ENCODE measurements around the gene PXK. TPM values are rescaled to one million over a fixed set of nuclear protein-coding genes. Genes with fewer than 3 reads are reported as not detected.

The PXK gene
- total RNA-seq, 1 experiment from 2014 or later, result 14.8 TPM

DNA sequence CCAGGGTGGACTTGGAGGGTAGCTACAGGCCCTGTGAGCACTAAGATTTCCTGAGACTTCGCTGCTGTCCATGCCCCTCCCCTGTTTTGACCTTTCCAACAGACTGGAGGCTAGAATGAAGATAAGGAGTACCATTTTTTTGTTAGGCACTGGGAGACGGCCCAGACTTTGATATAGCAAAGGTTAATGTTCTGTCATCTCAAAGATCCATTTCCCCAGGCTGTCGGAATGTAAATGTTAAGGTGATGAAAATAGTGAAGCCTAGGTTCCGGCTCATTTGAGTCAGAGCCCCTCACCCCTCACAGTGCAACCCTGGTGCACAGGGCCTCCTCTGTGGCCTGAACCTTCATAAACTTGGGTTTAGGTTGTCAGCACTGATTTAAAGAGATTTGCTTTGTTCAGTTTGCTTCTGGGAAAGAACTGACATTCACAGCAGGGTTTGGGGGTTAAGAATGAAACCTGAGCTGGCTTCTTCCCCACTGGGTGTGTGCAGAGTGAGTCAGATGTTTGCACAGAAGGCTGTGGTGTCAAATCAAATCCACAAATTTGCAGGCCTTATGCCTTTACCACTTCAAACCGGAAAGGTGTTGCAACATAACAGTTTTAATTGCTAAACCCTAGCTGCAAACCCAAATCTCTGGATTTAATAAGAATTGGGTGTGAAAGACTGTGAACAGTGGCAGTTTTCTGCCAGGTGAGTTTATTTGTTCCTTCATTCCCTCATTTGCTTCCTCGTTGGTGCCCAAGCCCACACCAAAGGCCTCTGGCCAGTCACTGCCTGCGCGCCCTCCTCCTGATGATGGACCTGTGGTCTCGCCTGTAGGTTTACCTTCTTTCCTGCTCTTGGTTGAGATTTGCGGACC is 138.6 kb downstream of the PXK start:
- DNase-seq (ENCODE audit: low read depth), result peak; percentile 82
- in situ Hi-C loops (cut with HindIII; ENCODE audit: low pct_unique_long_range_greater_than_20kb, low sequenced_read_pairs), result no loop called here

DNA sequence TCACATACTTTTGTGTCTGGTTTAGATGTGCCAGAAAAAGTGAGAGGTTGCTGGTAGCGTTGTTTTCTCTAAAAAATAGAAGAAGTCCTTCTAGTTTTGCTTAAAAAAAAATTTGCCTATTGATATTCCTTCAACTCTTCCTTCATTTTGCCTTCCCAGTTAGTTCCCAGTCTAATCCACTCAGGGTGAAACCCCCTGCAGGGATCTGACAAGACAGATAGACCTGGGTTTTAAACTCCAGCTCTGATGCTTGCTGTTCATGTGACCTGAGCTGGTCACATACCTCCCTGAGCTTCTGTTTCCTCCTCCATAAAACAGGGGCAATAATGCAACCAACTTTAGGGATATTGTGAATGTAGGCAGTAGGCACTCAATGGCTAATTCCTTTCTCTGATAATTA is 140.6 kb downstream of the PXK start:
- no peak for DNase-seq (ENCODE audit: low read depth)
- in situ Hi-C loops (cut with HindIII; ENCODE audit: low pct_unique_long_range_greater_than_20kb, low sequenced_read_pairs), result no loop called here

DNA sequence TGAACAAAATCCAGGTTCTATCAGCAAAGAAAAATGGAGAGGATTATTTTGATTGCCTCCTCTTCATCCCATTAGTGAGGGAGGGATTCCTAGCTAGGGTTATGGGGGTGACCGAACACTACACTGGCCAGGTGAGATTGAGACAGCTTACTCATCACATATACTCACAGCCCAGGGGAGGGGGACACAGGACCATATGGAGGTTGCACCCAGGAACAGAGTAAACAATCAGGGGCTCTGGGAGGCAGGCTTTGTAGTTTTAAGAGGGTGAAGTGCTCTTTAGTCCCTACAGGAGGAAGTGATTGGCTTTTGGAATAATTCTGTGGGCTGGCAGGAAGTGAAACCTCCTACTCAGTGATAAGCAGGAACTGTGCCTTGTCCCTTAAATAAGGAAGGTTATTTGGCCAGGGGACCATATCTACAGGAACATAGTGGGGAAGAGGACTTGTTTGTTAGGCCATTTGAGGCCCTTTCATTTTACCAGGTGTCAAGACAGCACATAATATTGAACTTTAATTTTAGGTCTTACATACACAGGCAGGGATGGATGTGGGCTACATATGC is 141.7 kb downstream of the PXK start:
- in situ Hi-C loops (cut with HindIII; ENCODE audit: low pct_unique_long_range_greater_than_20kb, low sequenced_read_pairs), result no loop called here
- no peak for DNase-seq (ENCODE audit: low read depth)

DNA sequence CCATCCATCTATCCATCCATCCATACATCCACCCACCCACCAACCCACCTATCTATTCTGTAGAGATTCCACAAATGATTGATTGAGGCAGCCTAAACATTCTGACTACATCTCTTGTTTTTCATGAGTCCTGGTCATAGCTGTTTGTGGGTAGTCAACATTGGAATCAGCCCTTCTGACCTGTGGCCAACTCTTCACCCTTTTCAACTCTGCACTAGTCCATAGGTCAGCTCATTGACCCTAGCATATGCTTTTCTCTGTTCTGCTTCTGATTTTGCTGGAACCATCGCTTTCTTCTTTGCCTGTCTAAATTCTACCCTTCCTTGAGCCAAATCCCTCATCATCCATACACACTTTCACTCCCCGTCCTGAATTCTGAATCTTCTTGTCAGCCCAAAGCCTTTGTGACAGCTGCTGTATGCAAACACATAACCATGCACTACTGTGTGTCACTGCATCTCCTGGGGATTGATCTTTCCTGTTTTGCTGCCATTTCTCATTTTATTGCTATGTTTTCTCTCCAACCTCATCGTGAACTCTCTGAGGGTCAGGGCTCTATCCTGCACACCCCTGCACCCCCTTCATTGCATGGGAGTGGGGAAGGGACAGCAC is 142.4 kb downstream of the PXK start:
- DNase-seq (ENCODE audit: low read depth), result no peak
- in situ Hi-C loops (cut with HindIII; ENCODE audit: low pct_unique_long_range_greater_than_20kb, low sequenced_read_pairs), result no loop called here

Other genes with a start within 250 kb of the PXK start
- gene DNASE1L3, start 121.9 kb upstream of the PXK start, total RNA-seq (2014; rRNA removed; shearing (Covaris generic); ENCODE audit: low replicate concordance), result not detected in 2 replicates
- 8.9 and 11.4 TPM in 2 replicates for gene ABHD6, start 95.1 kb upstream of the PXK start, total RNA-seq (2014; rRNA removed; shearing (Covaris generic); ENCODE audit: low replicate concordance)
- 5.2 and 7.7 TPM in 2 replicates for gene RPP14, start 26.6 kb upstream of the PXK start, total RNA-seq (2014; rRNA removed; shearing (Covaris generic); ENCODE audit: low replicate concordance)
- 7.9 and 8.7 TPM in 2 replicates for gene HTD2, start 26.4 kb upstream of the PXK start, total RNA-seq (2014; rRNA removed; shearing (Covaris generic); ENCODE audit: low replicate concordance)
- 54.8 and 86.1 TPM in 2 replicates for gene PDHB, start 100.9 kb downstream of the PXK start, total RNA-seq (2014; rRNA removed; shearing (Covaris generic); ENCODE audit: low replicate concordance)
- 2.7 and 3.5 TPM in 2 replicates for gene KCTD6, start 159.2 kb downstream of the PXK start, total RNA-seq (2014; rRNA removed; shearing (Covaris generic); ENCODE audit: low replicate concordance)
- 2.0 TPM in 1 of 2 replicates, not detected in the other for gene ACOX2, start 204.3 kb downstream of the PXK start, total RNA-seq (2014; rRNA removed; shearing (Covaris generic); ENCODE audit: low replicate concordance)
- gene FAM107A, start 244.5 kb downstream of the PXK start, total RNA-seq (2014; rRNA removed; shearing (Covaris generic); ENCODE audit: low replicate concordance), result not detected in 2 replicates

Data from Caki2 (cell line).